ENCODE results near the gene TRAPPC4.

The TRAPPC4 gene

DNA sequence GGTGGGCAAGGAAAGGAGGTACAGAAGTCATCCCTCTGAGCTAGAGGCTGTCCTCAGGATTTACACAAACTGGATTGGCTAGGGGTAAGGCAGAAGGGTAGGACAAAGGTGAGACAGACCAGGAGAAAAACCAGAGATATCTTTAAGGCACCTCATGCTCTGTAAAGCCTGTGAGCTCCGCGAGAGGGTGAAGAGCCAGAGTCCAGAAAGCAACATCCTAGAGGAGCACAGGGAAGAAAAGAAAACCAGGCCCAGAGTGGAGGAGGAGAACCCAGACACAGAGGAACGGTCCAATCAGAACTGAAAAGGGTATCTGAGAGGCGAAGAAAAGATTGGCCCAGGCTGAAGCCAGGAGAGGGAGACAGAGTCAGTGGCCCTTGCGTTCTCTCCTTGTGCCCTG lies 7.0 kb downstream of the TRAPPC4 start:
- TF ChIP-seq, protein P1, sequence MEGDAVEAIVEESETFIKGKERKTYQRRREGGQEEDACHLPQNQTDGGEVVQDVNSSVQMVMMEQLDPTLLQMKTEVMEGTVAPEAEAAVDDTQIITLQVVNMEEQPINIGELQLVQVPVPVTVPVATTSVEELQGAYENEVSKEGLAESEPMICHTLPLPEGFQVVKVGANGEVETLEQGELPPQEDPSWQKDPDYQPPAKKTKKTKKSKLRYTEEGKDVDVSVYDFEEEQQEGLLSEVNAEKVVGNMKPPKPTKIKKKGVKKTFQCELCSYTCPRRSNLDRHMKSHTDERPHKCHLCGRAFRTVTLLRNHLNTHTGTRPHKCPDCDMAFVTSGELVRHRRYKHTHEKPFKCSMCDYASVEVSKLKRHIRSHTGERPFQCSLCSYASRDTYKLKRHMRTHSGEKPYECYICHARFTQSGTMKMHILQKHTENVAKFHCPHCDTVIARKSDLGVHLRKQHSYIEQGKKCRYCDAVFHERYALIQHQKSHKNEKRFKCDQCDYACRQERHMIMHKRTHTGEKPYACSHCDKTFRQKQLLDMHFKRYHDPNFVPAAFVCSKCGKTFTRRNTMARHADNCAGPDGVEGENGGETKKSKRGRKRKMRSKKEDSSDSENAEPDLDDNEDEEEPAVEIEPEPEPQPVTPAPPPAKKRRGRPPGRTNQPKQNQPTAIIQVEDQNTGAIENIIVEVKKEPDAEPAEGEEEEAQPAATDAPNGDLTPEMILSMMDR (IDR thresholded peaks at IDR 0.05; ENCODE audit: low read depth, low read length) = no peak
- no peak overlapping the region for H3K4me3 ChIP-seq (ENCODE audit: low read depth, low read length)

DNA sequence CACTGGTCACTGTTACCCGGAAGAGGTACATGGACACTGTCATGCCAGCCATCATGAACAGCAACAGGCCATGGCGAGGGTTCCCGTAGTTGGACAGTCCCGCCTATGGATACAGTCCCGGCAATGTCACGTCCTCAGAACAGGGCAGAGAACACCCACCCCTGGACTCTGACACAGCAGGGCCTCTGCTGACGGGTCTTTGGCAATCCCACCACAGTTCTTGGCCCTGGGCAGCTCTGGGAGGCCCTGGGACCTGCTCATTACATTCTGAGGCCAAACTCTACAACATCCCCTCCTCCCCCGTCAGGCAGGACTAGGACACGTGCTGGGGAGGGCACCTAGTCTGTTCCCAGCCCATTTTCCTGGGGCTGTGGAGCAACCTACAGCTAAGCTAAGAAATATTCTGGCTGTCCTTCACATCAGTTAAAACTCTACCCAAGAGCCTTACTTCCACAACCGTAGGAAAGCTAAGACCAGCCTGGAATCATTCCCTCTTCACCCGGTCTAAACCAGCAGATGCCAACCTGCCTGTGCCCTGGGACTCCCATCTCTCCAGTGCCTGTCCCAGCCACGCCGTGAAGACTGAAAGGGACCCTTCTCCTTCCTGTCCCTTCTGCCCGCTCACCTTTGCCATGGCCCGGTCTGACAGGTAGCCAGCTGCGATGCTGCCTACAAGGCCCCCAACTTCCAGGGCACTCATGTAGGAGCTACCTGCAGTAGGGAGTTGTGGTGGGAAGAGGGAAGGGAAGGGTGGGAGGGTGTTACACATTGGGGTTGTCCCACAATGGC lies 7.6 kb downstream of the TRAPPC4 start:
- TF ChIP-seq, protein P1 (IDR thresholded peaks at IDR 0.05; ENCODE audit: low read depth, low read length) = no peak
- no peak overlapping the region for H3K4me3 ChIP-seq (ENCODE audit: low read depth, low read length)

DNA sequence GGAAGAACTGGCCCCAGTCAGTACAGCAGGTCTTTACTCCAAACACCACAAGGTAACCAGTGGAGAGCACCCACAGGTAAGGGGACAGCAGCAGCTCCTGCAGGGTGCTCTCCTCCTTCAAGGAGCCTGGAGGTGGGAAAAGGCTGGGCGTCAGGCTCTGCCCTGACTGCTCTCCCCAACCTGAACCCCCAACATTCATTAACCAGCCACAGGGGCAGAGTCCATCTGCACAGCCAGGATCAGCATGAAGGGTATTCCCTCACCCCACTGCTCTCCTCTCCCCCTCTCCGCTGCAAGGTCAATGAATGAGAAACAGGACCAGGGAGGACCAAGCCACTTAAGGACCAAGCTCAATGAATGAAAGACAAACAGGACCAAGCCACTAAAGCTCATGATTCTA lies 8.4 kb downstream of the TRAPPC4 start:
- no peak overlapping the region for H3K4me3 ChIP-seq (ENCODE audit: low read depth, low read length)
- TF ChIP-seq, protein P1 (IDR thresholded peaks at IDR 0.05; ENCODE audit: low read depth, low read length) = no peak

DNA sequence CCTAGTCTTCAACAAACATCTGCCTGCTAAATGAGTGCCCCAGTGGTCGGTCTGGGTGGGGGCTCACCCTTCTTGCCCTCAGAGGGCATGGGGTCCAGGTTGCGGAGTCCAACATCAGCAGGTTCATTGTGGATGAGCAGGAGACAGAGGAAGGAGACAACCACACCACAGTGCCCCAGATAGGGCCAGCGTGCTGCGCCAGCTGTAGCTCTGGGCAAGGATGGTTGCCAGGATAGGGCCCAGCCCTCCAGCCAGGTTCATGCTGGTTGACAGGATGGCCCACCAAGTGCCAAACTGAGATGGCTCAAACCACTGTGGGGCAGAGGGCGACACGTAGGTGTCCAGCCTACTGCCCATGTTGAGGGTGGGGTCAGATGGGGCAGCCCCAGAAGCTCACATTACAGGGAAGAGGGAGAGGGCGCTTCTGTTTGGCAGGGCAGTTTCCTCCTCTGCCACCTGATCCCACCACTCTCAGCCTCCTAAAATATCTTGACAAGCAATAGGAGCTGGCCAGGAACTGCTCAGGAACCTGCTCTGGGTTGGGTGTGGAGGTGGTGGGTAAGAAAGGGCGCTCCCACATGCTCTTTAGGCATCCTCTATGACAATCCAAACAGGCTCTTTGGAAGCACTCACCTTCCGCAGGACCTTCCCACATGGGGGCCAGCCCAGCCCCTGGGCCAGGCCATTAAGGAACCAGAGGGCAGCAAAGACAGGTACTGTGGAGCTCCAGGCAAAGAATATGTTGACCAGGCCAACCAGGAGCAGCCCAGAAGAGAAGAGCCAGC lies 9.2 kb downstream of the TRAPPC4 start:
- TF ChIP-seq, protein P1 (IDR thresholded peaks at IDR 0.05; ENCODE audit: low read depth, low read length) = no peak
- no peak overlapping the region for H3K4me3 ChIP-seq (ENCODE audit: low read depth, low read length)

DNA sequence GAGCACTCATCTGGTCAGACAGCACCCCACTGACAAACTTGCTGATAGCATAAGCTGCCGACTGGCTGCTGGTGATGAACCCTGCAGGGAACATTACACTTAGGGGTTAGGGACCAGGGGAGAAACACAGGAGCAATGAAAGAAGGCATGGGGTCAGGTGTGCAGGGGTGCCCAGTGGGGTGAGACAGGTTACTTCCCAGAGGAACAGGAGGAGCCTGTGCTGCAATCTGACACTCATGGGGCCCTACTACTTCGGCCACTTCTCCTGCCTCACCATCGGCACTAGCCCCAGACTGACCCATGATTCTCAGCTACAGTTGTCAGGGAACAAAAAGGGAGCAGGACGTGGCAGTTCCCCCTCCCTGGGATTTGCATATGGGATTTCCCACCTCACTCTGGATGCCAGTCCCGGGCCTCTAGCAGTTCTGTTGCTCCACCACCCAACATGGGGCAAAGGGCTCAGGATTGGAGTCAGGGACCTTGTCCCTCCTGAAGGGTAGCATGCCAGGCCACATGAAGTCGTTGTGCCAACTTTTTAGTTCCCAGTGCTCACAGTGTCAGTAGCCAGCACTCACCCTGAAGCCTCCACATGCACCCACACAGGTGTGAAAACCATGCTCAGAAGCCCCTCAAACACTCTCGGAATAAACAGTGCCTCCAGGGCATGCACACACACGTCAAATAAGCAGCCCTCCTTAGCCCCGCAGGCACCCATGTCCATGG lies 9.9 kb downstream of the TRAPPC4 start:
- no peak overlapping the region for H3K4me3 ChIP-seq (ENCODE audit: low read depth, low read length)

DNA sequence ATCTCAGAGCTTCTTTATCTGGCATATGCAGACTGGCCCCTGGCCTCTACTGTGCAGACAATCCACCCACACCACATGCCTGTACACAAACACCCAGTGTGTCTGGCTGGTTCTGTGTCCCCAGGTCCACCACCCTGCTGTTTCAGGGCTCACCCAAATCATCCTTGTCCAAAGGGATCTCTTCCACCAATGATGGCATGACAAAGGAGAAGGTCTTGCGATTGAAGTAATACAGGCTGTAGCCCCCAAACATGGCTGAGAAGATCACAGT lies 10.4 kb downstream of the TRAPPC4 start:
- no peak overlapping the region for H3K4me3 ChIP-seq (ENCODE audit: low read depth, low read length)
- TF ChIP-seq, protein P1 (IDR thresholded peaks at IDR 0.05; ENCODE audit: low read depth, low read length) = no peak

More for the DNA sequence above, 9.9 kb downstream of the TRAPPC4 start:
- TF ChIP-seq, protein P1 (IDR thresholded peaks at IDR 0.05; ENCODE audit: low read depth, low read length) = no peak
